ENCODE data around the gene SCGB1C1.

Gene SCGB1C1

DNA sequence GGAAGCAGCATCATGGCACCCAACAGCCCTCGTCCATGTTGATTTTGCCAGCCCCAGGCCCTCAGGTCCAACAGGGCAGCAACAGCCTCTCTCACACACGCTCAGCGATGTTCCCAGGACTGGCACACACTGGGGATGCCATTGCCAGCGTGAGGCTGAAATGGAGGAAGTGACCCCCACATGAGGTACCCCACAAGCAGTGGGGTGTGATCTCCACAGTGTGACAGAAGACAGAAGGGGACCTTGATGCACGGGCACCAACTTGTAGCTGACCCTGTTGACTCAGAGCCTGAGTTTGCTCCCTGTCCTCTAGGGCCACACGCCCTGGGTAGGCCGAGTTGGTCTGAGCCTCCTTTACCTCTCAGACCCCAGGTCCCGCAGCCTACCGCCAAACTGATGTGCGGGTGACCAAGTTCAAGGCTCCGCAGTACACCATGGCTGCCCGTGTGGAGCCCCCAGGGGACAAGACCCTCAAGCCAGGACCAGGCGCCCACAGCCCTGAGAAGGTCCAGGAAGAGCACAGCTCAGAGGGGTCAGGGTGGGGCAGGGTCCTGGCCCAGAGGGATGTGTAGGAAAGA is 6.2 kb downstream of the SCGB1C1 start:
- Histone ChIP-seq H3K27ac (ENCODE audit: low read length) (no peak overlapping the region), H3K4me1 (ENCODE audit: control insufficient read depth, low read depth, low read length) (no peaks in the 10 kb centered on the region), H3K36me3 (ENCODE audit: control insufficient read depth, low read depth, low read length) (no peaks in the 10 kb centered on the region), H3K9ac (ENCODE audit: low read length) (no peak overlapping the region), H3K4me3 (ENCODE audit: low read length) (no peak overlapping the region), H3K27me3 (ENCODE audit: control insufficient read depth, insufficient read depth, low read length) (no peaks in the 10 kb centered on the region), H3K9me3 (ENCODE audit: control insufficient read depth, low read depth, low read length) (no peaks in the 10 kb centered on the region)

DNA sequence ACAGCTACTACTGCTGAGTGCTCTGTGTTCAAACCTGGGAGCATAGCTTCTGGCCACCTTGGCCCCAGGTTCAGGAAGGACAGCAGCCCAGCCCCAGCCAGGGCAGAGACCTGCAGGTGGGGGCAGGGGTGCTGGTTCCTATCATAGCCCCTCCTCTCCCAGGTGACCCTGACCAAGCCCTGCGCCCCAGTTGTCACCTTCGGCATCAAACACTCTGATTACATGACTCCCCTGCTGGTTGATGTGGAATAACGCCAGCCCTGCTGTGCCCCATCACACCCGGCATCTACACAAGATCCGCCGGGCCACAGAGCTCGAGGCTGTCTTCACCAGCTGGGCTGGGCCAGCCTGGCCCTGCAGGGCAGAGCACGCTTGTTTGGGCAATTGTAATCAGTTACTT is 6.9 kb downstream of the SCGB1C1 start:
- no peak overlapping the region for H3K27ac ChIP-seq (ENCODE audit: low read length)
- H3K9me3 ChIP-seq (ENCODE audit: control insufficient read depth, low read depth, low read length): no peaks in the 10 kb centered on the region
- H3K27me3 ChIP-seq (ENCODE audit: control insufficient read depth, insufficient read depth, low read length): no peaks in the 10 kb centered on the region
- H3K4me1 ChIP-seq (ENCODE audit: control insufficient read depth, low read depth, low read length): no peaks in the 10 kb centered on the region
- H3K4me3 ChIP-seq (ENCODE audit: low read length): no peak overlapping the region
- no peak overlapping the region for H3K9ac ChIP-seq (ENCODE audit: low read length)
- peaks cover 5% of the 10 kb centered on the region for H3K36me3 ChIP-seq (ENCODE audit: control insufficient read depth, low read depth, low read length)

DNA sequence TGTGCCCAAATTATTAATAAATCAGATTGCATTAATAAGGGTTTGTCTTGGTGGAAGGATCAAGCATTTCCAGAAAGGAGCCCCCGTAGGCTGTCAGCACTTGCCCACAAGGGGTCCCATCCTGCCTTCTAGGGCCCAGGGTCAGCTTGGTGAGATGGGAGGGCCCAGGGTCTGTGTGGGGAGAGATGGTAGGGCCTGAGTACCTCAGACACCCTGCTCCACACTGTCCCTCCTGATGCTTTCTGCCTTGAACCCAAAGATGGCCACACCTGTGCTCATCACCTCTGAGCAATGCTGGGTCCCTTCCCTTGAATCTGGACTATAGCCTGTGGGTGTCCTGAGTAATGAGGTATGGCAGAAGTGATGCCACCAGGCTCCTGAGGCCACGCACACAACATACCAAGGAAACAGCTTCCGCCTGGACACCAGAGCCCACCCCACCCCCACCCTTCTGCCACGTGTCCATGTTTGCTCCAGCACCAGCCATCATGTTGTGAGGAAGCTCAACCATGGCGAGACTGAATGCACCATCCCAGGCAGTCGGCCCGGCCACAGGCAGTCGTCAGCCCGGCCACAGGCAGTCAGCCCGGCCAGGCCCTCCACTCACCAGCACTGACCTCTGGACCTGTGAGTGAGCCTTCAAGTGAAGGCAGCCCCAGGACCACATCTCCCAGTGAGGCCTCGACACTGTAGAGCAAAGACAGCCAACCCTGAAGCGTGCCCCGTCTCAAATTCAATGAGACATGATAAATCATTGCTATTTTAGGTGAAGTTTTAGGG is 7.5 kb downstream of the SCGB1C1 start:
- Histone ChIP-seq H3K27ac (ENCODE audit: low read length) (no peak overlapping the region), H3K9me3 (ENCODE audit: control insufficient read depth, low read depth, low read length) (no peaks in the 10 kb centered on the region), H3K36me3 (ENCODE audit: control insufficient read depth, low read depth, low read length) (peaks cover 5% of the 10 kb centered on the region), H3K4me1 (ENCODE audit: control insufficient read depth, low read depth, low read length) (no peaks in the 10 kb centered on the region), H3K4me3 (ENCODE audit: low read length) (no peak overlapping the region), H3K9ac (ENCODE audit: low read length) (no peak overlapping the region), H3K27me3 (ENCODE audit: control insufficient read depth, insufficient read depth, low read length) (no peaks in the 10 kb centered on the region)

DNA sequence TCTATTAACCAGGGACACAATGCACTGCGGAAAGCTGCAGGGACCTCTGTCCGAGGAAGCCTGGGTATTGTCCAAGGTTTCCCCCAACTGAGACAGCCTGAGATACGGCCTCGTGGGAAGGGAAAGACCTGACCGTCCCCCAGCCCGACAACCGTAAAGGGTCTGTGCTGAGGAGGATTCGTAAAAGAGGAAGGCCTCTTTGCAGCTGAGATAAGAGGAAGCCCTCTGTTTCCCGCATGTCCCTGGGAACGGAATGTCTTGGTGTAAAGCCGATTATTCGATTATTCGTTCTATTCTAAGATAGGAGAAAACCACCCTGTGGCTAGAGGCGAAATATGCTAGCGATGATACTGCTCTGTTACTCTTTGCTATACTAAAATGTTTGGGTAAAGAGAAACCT is 9.1 kb downstream of the SCGB1C1 start:
- H3K27me3 ChIP-seq (ENCODE audit: control insufficient read depth, insufficient read depth, low read length): no peaks in the 10 kb centered on the region
- H3K9ac ChIP-seq (ENCODE audit: low read length): no peak overlapping the region
- no peak overlapping the region for H3K27ac ChIP-seq (ENCODE audit: low read length)
- peaks cover 5% of the 10 kb centered on the region for H3K36me3 ChIP-seq (ENCODE audit: control insufficient read depth, low read depth, low read length)
- H3K4me1 ChIP-seq (ENCODE audit: control insufficient read depth, low read depth, low read length): no peaks in the 10 kb centered on the region
- H3K4me3 ChIP-seq (ENCODE audit: low read length): no peak overlapping the region
- H3K9me3 ChIP-seq (ENCODE audit: control insufficient read depth, low read depth, low read length): no peaks in the 10 kb centered on the region

DNA sequence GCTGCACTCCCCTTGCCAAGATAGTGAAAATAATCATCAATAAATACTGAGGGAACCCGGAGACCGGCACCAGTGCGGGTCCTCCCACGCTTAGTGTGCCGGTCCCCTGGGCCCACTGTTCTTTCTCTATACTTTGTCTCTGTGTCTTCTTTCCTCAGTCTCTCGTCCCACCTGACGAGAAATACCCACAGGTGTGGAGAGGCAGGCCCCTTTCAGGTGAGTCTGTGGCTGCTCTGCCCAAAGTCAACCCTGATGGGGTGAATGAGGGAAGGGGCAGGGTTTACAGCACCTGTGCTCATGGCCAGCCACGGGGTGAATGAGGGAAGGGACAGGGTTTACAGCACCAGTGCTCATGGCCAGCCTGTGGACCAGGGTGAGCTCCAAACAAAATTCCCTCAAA is 9.6 kb downstream of the SCGB1C1 start:
- Histone ChIP-seq H3K4me1 (ENCODE audit: control insufficient read depth, low read depth, low read length) (no peaks in the 10 kb centered on the region), H3K27ac (ENCODE audit: low read length) (no peak overlapping the region), H3K36me3 (ENCODE audit: control insufficient read depth, low read depth, low read length) (peaks cover 5% of the 10 kb centered on the region), H3K9me3 (ENCODE audit: control insufficient read depth, low read depth, low read length) (no peaks in the 10 kb centered on the region), H3K4me3 (ENCODE audit: low read length) (no peak overlapping the region), H3K27me3 (ENCODE audit: control insufficient read depth, insufficient read depth, low read length) (no peaks in the 10 kb centered on the region), H3K9ac (ENCODE audit: low read length) (no peak overlapping the region)

DNA sequence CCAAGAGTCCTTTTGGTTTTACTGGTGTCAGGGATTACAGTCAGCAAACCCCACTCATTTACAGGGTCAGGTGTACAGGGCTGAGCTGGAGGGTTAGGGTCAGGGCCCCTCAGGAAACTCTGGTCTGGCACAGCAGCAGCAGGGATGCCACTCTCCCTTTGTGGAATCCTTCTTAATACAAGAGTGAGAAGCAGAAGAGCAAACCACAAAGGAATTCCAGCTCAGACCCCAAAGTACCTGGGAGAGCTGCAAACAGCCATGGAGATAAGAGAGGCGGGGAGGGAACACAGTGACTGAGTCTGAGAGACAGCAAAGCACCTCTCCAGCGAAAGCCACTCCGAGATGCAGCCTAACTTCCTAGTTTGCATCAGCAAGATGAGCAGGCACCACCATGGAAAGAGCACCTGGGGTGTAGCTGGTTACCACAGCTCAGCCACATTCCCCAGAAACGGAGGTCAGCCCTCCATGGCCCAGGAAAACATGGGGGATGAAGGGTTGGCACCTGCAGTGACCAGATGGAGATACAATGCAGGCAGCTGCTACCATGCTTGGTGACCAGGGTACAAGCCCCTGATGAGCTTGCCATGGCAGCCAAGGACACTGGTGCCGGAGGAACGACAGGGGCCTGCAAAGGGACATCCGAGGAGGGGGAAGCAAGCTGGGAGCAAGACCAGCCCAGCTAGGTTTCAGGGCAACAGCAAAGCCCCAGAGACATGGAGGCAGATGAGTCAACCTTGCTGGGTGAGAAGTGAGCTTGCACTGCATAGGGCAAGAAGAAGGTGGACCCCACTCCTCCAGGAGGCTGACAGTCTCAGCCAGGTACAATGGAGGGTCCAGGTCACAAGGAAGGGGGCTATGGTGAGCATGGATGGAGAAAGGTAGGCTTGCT is 10.4 kb downstream of the SCGB1C1 start:
- H3K27me3 ChIP-seq (ENCODE audit: control insufficient read depth, insufficient read depth, low read length): no peaks in the 10 kb centered on the region
- peaks cover 5% of the 10 kb centered on the region for H3K36me3 ChIP-seq (ENCODE audit: control insufficient read depth, low read depth, low read length)
- H3K9ac ChIP-seq (ENCODE audit: low read length): no peak overlapping the region
- no peaks in the 10 kb centered on the region for H3K9me3 ChIP-seq (ENCODE audit: control insufficient read depth, low read depth, low read length)
- no peak overlapping the region for H3K27ac ChIP-seq (ENCODE audit: low read length)
- H3K4me3 ChIP-seq (ENCODE audit: low read length): no peak overlapping the region
- no peaks in the 10 kb centered on the region for H3K4me1 ChIP-seq (ENCODE audit: control insufficient read depth, low read depth, low read length)

DNA sequence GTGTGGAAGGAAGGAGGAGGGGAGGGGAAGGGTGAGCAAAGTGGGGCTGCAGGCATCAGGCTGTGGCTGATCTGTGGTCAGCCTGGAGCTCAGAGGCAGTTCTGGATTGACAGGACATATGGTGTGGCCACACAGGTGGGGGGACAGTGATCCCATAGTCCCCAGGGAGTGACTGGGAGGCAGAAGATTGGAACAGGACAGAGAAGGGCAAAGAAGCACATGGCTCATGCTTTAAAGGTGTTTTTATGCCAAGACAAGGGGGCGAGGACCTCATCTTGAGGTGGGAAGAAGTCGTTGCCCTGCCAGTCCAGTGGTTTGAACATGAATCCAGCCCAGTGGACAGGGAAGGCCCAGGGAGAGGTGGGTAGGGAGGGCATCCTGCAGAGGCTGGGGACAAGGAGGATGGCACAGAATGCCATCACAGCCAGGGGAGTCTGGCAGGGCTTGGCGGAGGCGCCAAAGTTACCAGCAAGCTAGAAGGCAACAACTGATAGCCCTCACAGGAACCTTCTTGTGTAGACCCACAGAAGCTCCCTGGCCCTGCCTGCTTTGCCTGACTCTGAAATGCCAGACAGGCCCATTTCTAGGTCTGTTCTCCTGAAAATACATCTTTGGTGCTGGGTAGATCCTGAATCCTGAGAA is 11.2 kb downstream of the SCGB1C1 start:
- Histone ChIP-seq H3K27me3 (ENCODE audit: control insufficient read depth, insufficient read depth, low read length) (no peaks in the 10 kb centered on the region), H3K4me1 (ENCODE audit: control insufficient read depth, low read depth, low read length) (no peaks in the 10 kb centered on the region), H3K9ac (ENCODE audit: low read length) (no peak overlapping the region), H3K4me3 (ENCODE audit: low read length) (no peak overlapping the region), H3K36me3 (ENCODE audit: control insufficient read depth, low read depth, low read length) (peaks cover 5% of the 10 kb centered on the region), H3K9me3 (ENCODE audit: control insufficient read depth, low read depth, low read length) (no peaks in the 10 kb centered on the region), H3K27ac (ENCODE audit: low read length) (no peak overlapping the region)

DNA sequence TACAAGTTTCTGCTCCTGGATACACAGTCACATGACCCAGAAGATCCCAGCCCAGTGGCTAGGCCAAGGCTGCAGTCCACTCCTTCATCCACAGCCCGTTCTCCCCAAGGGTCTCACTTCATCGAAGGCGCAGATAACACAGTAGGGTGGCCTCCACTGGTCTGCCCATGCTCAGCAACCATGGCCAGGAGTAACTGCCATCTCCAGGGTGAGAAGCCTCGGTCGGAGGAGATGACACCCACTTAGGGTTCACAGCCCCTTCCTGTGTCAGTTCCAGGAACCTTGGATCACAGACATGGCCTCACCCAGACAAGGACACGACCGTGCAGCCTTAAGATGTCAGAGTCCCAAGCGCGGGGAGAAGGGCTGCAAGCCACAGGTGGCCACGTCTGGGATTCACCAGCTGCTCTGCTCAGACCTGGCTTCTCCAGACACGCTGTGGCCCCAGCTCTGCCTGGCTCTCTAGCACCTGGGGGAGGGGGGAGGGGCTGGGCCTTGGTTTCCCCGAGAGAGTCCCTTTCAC is 11.8 kb downstream of the SCGB1C1 start:
- Histone ChIP-seq H3K9me3 (ENCODE audit: control insufficient read depth, low read depth, low read length) (no peaks in the 10 kb centered on the region), H3K4me3 (ENCODE audit: low read length) (no peak overlapping the region), H3K27me3 (ENCODE audit: control insufficient read depth, insufficient read depth, low read length) (no peaks in the 10 kb centered on the region), H3K27ac (ENCODE audit: low read length) (no peak overlapping the region), H3K36me3 (ENCODE audit: control insufficient read depth, low read depth, low read length) (peaks cover 7% of the 10 kb centered on the region), H3K4me1 (ENCODE audit: control insufficient read depth, low read depth, low read length) (no peaks in the 10 kb centered on the region), H3K9ac (ENCODE audit: low read length) (no peak overlapping the region)

DNA sequence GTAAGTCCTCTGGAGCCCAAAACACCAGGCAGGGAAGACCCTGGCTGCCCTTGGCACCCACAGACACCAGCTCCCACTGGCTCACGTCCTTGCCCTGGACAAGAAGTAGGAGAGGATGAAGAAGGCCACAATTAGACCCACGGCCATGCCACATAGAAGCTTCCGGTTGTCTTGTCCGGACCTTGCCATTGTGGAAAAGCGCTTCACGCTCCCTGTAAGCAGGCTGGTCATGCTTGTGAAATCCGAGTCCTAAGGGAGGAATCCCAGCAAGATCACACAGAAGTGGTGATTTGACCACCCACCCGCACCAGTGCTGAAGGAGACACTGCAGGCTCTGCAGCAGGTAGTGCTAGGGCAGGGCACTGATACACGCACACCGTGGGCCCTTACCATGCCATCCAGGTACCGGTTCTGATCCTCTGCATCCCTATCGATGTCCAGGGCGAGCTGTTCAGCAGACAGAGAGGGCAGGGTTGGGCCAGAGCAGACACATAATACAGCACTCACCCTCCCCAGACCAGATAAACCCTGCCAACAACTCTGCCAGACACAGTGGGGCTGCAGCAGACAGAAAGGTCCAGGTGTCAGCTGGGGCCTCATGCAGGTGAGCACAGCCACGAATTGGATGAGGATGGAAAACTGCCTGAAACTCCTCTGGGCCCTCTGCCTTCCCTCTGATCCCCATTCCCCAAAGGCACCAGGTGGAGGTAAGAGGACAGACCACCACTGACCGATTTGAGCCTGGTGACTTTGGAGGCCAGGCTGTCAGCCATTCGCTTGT is 12.5 kb downstream of the SCGB1C1 start:
- no peak overlapping the region for H3K4me3 ChIP-seq (ENCODE audit: low read length)
- no peak overlapping the region for H3K27ac ChIP-seq (ENCODE audit: low read length)
- peaks cover 15% of the 10 kb centered on the region for H3K36me3 ChIP-seq (ENCODE audit: control insufficient read depth, low read depth, low read length)
- H3K9ac ChIP-seq (ENCODE audit: low read length): no peak overlapping the region
- no peaks in the 10 kb centered on the region for H3K27me3 ChIP-seq (ENCODE audit: control insufficient read depth, insufficient read depth, low read length)
- no peaks in the 10 kb centered on the region for H3K4me1 ChIP-seq (ENCODE audit: control insufficient read depth, low read depth, low read length)
- H3K9me3 ChIP-seq (ENCODE audit: control insufficient read depth, low read depth, low read length): no peaks in the 10 kb centered on the region

DNA sequence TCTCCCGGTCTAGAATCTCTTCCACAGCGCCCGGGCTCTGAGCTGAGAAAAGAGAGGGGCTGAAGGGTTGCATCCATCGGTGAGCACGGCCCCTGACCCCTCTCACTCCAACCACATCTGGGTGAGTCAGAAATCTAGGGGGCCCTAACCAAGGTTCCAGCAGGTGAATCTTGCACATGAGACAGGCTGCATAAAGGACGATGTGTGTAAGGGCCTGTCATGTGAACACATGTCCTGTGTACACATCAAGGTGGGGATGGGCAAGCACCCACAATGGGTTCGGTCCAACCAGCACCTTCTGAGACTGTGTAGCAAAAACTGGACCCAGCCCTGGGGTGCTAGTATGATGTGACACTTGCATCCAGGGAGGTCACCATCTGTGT is 13.1 kb downstream of the SCGB1C1 start:
- H3K27me3 ChIP-seq (ENCODE audit: control insufficient read depth, insufficient read depth, low read length): no peaks in the 10 kb centered on the region
- H3K4me1 ChIP-seq (ENCODE audit: control insufficient read depth, low read depth, low read length): no peaks in the 10 kb centered on the region
- peak overlapping the region; percentile 93 for H3K4me3 ChIP-seq (ENCODE audit: low read length)
- no peaks in the 10 kb centered on the region for H3K9me3 ChIP-seq (ENCODE audit: control insufficient read depth, low read depth, low read length)
- peaks cover 21% of the 10 kb centered on the region for H3K36me3 ChIP-seq (ENCODE audit: control insufficient read depth, low read depth, low read length)
- H3K27ac ChIP-seq (ENCODE audit: low read length): no peak overlapping the region
- peak overlapping the region; percentile 78 for H3K9ac ChIP-seq (ENCODE audit: low read length)

Measured in iPS-18a (cell line).